ENCODE measurements around the gene UGT2A3.

The UGT2A3 gene

DNA sequence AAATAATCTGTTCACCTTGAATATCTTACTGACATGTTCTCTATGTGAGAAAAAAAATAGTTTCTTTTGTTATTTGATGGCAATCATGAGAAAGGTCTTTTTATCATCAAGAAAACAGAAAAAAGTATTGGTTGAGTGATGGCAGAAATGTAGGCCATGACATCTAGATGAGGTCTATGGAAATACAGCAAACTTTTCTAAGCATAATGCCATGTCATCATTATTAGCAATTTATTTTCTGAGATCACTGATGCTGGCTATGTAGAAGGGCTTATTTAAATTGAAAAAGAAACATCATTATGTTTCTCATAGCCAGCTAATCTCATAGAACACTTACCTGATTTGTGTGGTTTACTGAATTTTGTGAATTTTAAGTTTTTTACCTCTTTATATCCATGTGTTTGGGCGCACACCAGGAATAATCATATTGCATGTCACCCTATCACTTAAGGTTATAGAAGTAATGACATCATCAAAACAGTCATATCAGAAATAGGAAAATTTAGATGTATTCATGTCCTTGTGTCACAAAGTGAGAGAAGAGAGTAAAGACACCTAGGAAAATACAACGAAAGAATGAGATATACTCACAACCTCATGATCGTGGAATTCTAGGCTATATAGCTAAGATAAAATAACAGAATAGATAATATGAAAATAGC lies 22.4 kb downstream of the UGT2A3 start:
- TF ChIP-seq, protein P1, sequence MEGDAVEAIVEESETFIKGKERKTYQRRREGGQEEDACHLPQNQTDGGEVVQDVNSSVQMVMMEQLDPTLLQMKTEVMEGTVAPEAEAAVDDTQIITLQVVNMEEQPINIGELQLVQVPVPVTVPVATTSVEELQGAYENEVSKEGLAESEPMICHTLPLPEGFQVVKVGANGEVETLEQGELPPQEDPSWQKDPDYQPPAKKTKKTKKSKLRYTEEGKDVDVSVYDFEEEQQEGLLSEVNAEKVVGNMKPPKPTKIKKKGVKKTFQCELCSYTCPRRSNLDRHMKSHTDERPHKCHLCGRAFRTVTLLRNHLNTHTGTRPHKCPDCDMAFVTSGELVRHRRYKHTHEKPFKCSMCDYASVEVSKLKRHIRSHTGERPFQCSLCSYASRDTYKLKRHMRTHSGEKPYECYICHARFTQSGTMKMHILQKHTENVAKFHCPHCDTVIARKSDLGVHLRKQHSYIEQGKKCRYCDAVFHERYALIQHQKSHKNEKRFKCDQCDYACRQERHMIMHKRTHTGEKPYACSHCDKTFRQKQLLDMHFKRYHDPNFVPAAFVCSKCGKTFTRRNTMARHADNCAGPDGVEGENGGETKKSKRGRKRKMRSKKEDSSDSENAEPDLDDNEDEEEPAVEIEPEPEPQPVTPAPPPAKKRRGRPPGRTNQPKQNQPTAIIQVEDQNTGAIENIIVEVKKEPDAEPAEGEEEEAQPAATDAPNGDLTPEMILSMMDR (IDR thresholded peaks at IDR 0.05), result no peak

GRCh38 chr4:68927165-68927564 lies 24.4 kb downstream of the UGT2A3 start:
- TF ChIP-seq, protein P1 (IDR thresholded peaks at IDR 0.05), result no peak

- TF ChIP-seq, protein P1 (IDR thresholded peaks at IDR 0.05), result no peak
Observed at GRCh38 chr4:68921051-68921450, 30.6 kb downstream of the UGT2A3 start.

GRCh38 chr4:68917016-68917415 lies 34.6 kb downstream of the UGT2A3 start:
- TF ChIP-seq, protein P1 (IDR thresholded peaks at IDR 0.05), result no peak

- TF ChIP-seq, protein P1 (IDR thresholded peaks at IDR 0.05), result no peak
Observed at GRCh38 chr4:68912807-68913206, 38.8 kb downstream of the UGT2A3 start.

GRCh38 chr4:68909385-68909784 lies 42.2 kb downstream of the UGT2A3 start:
- TF ChIP-seq, protein P1 (IDR thresholded peaks at IDR 0.05), result no peak

GRCh38 chr4:68907788-68908700 lies 43.6 kb downstream of the UGT2A3 start:
- TF ChIP-seq, protein P1 (IDR thresholded peaks at IDR 0.05), result no peak
